H1 (cell line): Measurements from ENCODE around the gene APLP2. TPM values are rescaled to one million over a fixed set of nuclear protein-coding genes. Genes with fewer than 3 reads are reported as not detected.

Source experiments
- CTCF ChIA-PET: fragments of 300-600 bp; sonication (Branson Sonifier 250); formaldehyde crosslinking; loops from one replicate; lab custom pipeline; 2021; ENCODE audit not compliant: partially characterized antibody; lab: Charles Lee
- POLR2A ChIA-PET: fragments of 300-600 bp; sonication (Branson Sonifier 250); formaldehyde crosslinking; loops from one replicate; lab custom pipeline; 2021; ENCODE audit warnings: inconsistent platforms; ENCODE audit not compliant: partially characterized antibody; lab: Charles Lee
- DNase-seq, 2 experiments: peaks; one replicate each; pipeline versions ENCODE4 v3.0.0 to v3.0.0-alpha.2; 2010 to 2022; ENCODE audit warnings: low spot score in 2 of 2, low read depth in 1 of 2, mixed read lengths in 1 of 2
- FAIRE-seq: peaks from 2 replicates; lab custom pipeline; 2011; peaks lifted over from hg19 to GRCh38; lab: Jason Lieb, UNC
- H2AFZ ChIP-seq: 2 replicates; pipeline ENCODE4 v1.8.1; 2012; ENCODE audit warnings: low read length, inconsistent platforms
- H2AK5ac ChIP-seq: 2 replicates; pipeline ENCODE4 v1.6.1; 2013; ENCODE audit warnings: low read depth, low read length
- H2BK120ac ChIP-seq: replicated peaks from 2 replicates; pipeline ENCODE3; 2013; ENCODE audit warnings: low read depth, low read length, inconsistent platforms
- H2BK12ac ChIP-seq: 2 replicates; pipeline ENCODE4 v1.6.1; 2013; ENCODE audit warnings: low read depth, low read length
- H2BK15ac ChIP-seq: 2 replicates; pipeline ENCODE4 v1.6.1; 2013; ENCODE audit warnings: low read length
- H2BK20ac ChIP-seq: 2 replicates; pipeline ENCODE4 v1.6.1; 2013; ENCODE audit warnings: low read length
- H2BK5ac ChIP-seq: 2 replicates; pipeline ENCODE4 v1.6.1; 2013; ENCODE audit warnings: low read depth, low read length
- H3K14ac ChIP-seq: 2 replicates; pipeline ENCODE4 v1.6.1; 2013; ENCODE audit warnings: inconsistent platforms; ENCODE audit not compliant: insufficient read length
- H3K18ac ChIP-seq: 2 replicates; pipeline ENCODE4 v1.6.1; 2013; ENCODE audit warnings: low read length; ENCODE audit errors: extremely low read depth
- H3K23ac ChIP-seq: 2 replicates; pipeline ENCODE4 v1.6.1; 2013; ENCODE audit warnings: inconsistent platforms; ENCODE audit not compliant: insufficient read length
- H3K23me2 ChIP-seq: 2 replicates; pipeline ENCODE4 v1.6.1; 2013; ENCODE audit warnings: low read depth, low read length
- H3K27ac ChIP-seq: 2 replicates; pipeline ENCODE4 v1.6.1; 2011; ENCODE audit warnings: low read depth, low read length, inconsistent platforms
- H3K27me3 ChIP-seq, 4 experiments: replicated peaks in 1 of 4; 1 replicate in 1 of 4; 2 replicates in 3 of 4; pipeline versions ENCODE4 v1.6.1 to v1.8.1; 2011 to 2013; ENCODE audit warnings: low read length in 3 of 4, mild to moderate bottlenecking in 3 of 4, inconsistent platforms in 2 of 4, mixed read lengths in 2 of 4, moderate library complexity in 1 of 4; ENCODE audit not compliant: control insufficient read depth in 3 of 4, insufficient read depth in 3 of 4; ENCODE audit errors: extremely low read depth in 1 of 4
- H3K36me3 ChIP-seq, 4 experiments: 2 replicates each; pipeline versions ENCODE4 v1.6.1 to v1.8.1; 2011 to 2013; ENCODE audit warnings: mild to moderate bottlenecking in 4 of 4, low read length in 3 of 4, moderate library complexity in 2 of 4, control low read depth in 1 of 4, inconsistent platforms in 1 of 4; ENCODE audit not compliant: insufficient read depth in 4 of 4, control insufficient read depth in 2 of 4
- H3K4ac ChIP-seq: replicated peaks from 2 replicates; pipeline ENCODE3; 2013; ENCODE audit warnings: low read length, low read depth, mixed read lengths, inconsistent platforms; ENCODE audit not compliant: insufficient read length
- H3K4me1 ChIP-seq, 4 experiments: replicated peaks in 1 of 4; 1 replicate in 1 of 4; 2 replicates in 3 of 4; pipeline versions ENCODE4 v1.6.1 to v1.8.1; 2011 to 2013; ENCODE audit warnings: low read length in 3 of 4, inconsistent platforms in 2 of 4, mixed read lengths in 1 of 4; ENCODE audit not compliant: insufficient read depth in 4 of 4, control insufficient read depth in 3 of 4
- H3K4me2 ChIP-seq, 2 experiments: 2 replicates each; pipeline versions ENCODE4 v1.6.1 to v1.8.1; 2011 to 2013; ENCODE audit warnings: low read depth in 2 of 2, low read length in 2 of 2, control low read depth in 1 of 2, inconsistent platforms in 1 of 2, mild to moderate bottlenecking in 1 of 2; ENCODE audit not compliant: insufficient read depth in 1 of 2
- H3K4me3 ChIP-seq, 4 experiments: fragments of 200-600, 300-600 bp in 1 of 4; sonication (generic), shearing (Covaris generic), sonication (Bioruptor Twin) in 1 of 4; 2 replicates each; pipeline versions ENCODE4 v1.5.1 to v1.8.1; 2011 to 2016; ENCODE audit warnings: low read length in 4 of 4, low read depth in 3 of 4, control low read depth in 2 of 4, inconsistent platforms in 2 of 4, mild to moderate bottlenecking in 2 of 4, mixed read lengths in 1 of 4, moderate library complexity in 1 of 4; ENCODE audit not compliant: insufficient read depth in 2 of 4; ENCODE audit errors: extremely low read depth in 1 of 4
- H3K56ac ChIP-seq: replicated peaks from 2 replicates; pipeline ENCODE3; 2013; ENCODE audit warnings: low read depth, mild to moderate bottlenecking, mixed read lengths, low read length, inconsistent platforms; ENCODE audit not compliant: insufficient read length
- H3K79me1 ChIP-seq: 2 replicates; pipeline ENCODE4 v1.6.1; 2013; ENCODE audit warnings: low read depth, low read length, control low read depth
- H3K79me2 ChIP-seq, 2 experiments: 2 replicates each; pipeline versions ENCODE4 v1.6.1 to v1.8.1; 2012 to 2013; ENCODE audit warnings: low read length in 2 of 2, mild to moderate bottlenecking in 2 of 2, inconsistent platforms in 1 of 2; ENCODE audit not compliant: insufficient read depth in 2 of 2, control insufficient read depth in 1 of 2
- H3K9ac ChIP-seq, 4 experiments: replicated peaks in 1 of 4; 1 replicate in 1 of 4; 2 replicates in 3 of 4; pipeline versions ENCODE4 v1.6.1 to v1.8.1; 2011 to 2013; ENCODE audit warnings: low read depth in 3 of 4, low read length in 3 of 4, control low read depth in 2 of 4, mild to moderate bottlenecking in 2 of 4, moderate library complexity in 2 of 4, inconsistent platforms in 1 of 4; ENCODE audit errors: extremely low read depth in 1 of 4
- H3K9me3 ChIP-seq, 2 experiments: 2 replicates each; pipeline versions ENCODE4 v1.6.1 to v1.8.1; 2012 to 2013; ENCODE audit warnings: mild to moderate bottlenecking in 2 of 2, moderate library complexity in 2 of 2, control low read depth in 1 of 2, inconsistent platforms in 1 of 2, low read depth in 1 of 2, low read length in 1 of 2, mixed read lengths in 1 of 2; ENCODE audit not compliant: insufficient read depth in 2 of 2
- H4K20me1 ChIP-seq, 2 experiments: replicated peaks in 1 of 2; 2 replicates each; pipeline versions ENCODE3 to v1.8.1; 2011 to 2013; ENCODE audit warnings: inconsistent platforms in 2 of 2, low read length in 2 of 2, mild to moderate bottlenecking in 1 of 2; ENCODE audit not compliant: insufficient read depth in 2 of 2, control insufficient read depth in 1 of 2
- H4K5ac ChIP-seq: 2 replicates; pipeline ENCODE4 v1.6.1; 2013; ENCODE audit warnings: low read length, low read depth, mixed read lengths, inconsistent platforms; ENCODE audit not compliant: insufficient read length
- H4K8ac ChIP-seq: 2 replicates; pipeline ENCODE4 v1.8.0; 2013; ENCODE audit warnings: mild to moderate bottlenecking, moderate library complexity, low read length, inconsistent platforms; ENCODE audit not compliant: insufficient read depth; ENCODE audit errors: extremely low read depth
- H4K91ac ChIP-seq: replicated peaks from 2 replicates; pipeline ENCODE3; 2013; ENCODE audit warnings: low read length, mixed read lengths, inconsistent platforms; ENCODE audit not compliant: insufficient read length
- CEBPB ChIP-seq: IDR thresholded peaks from 2 replicates; pipeline ENCODE4 v1.6.1; 2012; ENCODE audit warnings: low read depth, low read length
- CHD1 ChIP-seq: IDR thresholded peaks from 2 replicates; pipeline ENCODE4 v1.6.1; 2012; ENCODE audit warnings: low read depth, low read length, improper control_type of control experiment
- EZH2 ChIP-seq: fragments of 200-600 bp; sonication (generic); IDR thresholded peaks from 2 replicates; pipeline ENCODE4 v1.7.1; 2012; ENCODE audit warnings: low read depth, mild to moderate bottlenecking, moderate library complexity, low read length, inconsistent platforms; ENCODE audit not compliant: severe bottlenecking
- GABPA ChIP-seq: IDR thresholded peaks from 2 replicates; pipeline ENCODE4 v1.6.1; 2011; ENCODE audit warnings: mild to moderate bottlenecking, low read length, moderate library complexity, borderline replicate concordance; ENCODE audit not compliant: insufficient read depth
- GTF2F1 ChIP-seq: IDR thresholded peaks from 2 replicates; pipeline ENCODE4 v1.6.1; 2012; ENCODE audit warnings: low read depth, low read length, improper control_type of control experiment, borderline replicate concordance
- KDM1A ChIP-seq: fragments of 200-600, 300-600 bp; sonication (generic); IDR thresholded peaks from 2 replicates; pipeline ENCODE4 v1.7.1; 2016; ENCODE audit warnings: mild to moderate bottlenecking, low read length, borderline replicate concordance
- MAFK ChIP-seq: IDR thresholded peaks from 2 replicates; pipeline ENCODE4 v1.6.1; 2012; ENCODE audit warnings: low read depth, mild to moderate bottlenecking, improper control_type of control experiment, low read length
- RFX5 ChIP-seq: IDR thresholded peaks from 2 replicates; pipeline ENCODE4 v1.6.1; 2011; ENCODE audit warnings: low read depth, low read length, improper control_type of control experiment, borderline replicate concordance
- RXRA ChIP-seq: IDR thresholded peaks from 2 replicates; pipeline ENCODE4 v1.6.1; 2011; ENCODE audit warnings: low read depth, mild to moderate bottlenecking, low read length, moderate library complexity; ENCODE audit not compliant: insufficient read depth
- SP2 ChIP-seq: IDR thresholded peaks from 2 replicates; pipeline ENCODE4 v1.6.1; 2012; ENCODE audit warnings: mild to moderate bottlenecking, low read length, inconsistent platforms
- YY1 ChIP-seq: IDR thresholded peaks from 2 replicates; pipeline ENCODE4 v1.6.1; 2011; ENCODE audit warnings: low read depth, mild to moderate bottlenecking, low read length
- polyA plus RNA-seq, 7 experiments: library from polyadenylated mRNA; depleted of rRNA in 3 of 7; stranded (reverse) in 5 of 7; unstranded in 2 of 7; fragments of >200 nt in 5 of 7; fragments of 200-250 nt in 2 of 7; gene quantifications; 1 replicate in 5 of 7; 2 replicates in 1 of 7; 4 replicates in 1 of 7; pipeline versions ENCODE4 v1.2.1 to v1.2.3, GENCODE V29; 2011 to 2013; ENCODE audit warnings: missing spikeins in 2 of 7, mixed read lengths in 2 of 7
- total RNA-seq: library from RNA; stranded (reverse); fragmentation: NEBNext Ultra II Directional; extraction: Animal tissue kit (Norgen Biotek cat#: 25700); gene quantifications from 2 replicates; pipeline ENCODE4 v1.2.1, GENCODE V29; 2021
- TF ChIP-seq, protein P1 (sequence below): IDR thresholded peaks from 2 replicates; pipeline ENCODE4 v1.6.1; 2011; ENCODE audit warnings: low read length, improper control_type of control experiment

The APLP2 gene
- total and polyA plus RNA-seq, 2 of the 8 experiments (the other 6 are each of a cell fraction or from before 2014, with no cell fraction given): 222 to 315 TPM

DNA sequence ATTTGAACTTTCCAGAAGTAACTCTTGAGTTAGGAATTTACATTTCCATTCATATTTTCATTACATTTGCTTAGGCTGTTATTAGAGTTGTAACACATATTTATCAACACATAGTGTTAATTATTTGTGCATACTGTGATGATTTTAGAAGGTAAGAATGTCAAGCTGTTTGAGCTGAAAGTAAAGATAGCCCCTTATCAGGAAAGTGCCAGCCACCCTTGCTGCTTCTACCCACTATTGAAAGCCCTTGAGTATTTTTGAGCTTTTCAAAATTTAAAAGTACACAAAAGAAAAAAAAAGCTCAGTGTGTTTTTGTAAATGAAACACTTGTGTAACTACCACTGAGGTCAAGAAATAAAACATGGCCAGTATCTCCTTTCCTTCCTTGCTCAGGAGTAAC, 8.0 kb downstream of the APLP2 start:
- no peak overlapping the region for H3K9ac ChIP-seq
- H2BK20ac ChIP-seq: no peak overlapping the region
- no peak overlapping the region for H2BK15ac ChIP-seq
- no peak overlapping the region for H4K5ac ChIP-seq
- ChIA-PET CTCF (interaction anchor here (0.9 to 1.4 kb wide), 4 partner anchors 37 to 85 kb away, joined by 3 to 7 read pairs (median 4); no protein-coding TSS in a partner anchor), POLR2A (interaction anchor here (1.6 kb wide), 1 partner anchor 75 kb away, joined by 6 read pairs; the partner anchor contains the start of gene PRDM10)
- no peak overlapping the region for H3K27ac ChIP-seq
- H3K79me1 ChIP-seq: no peaks in the 10 kb centered on the region; the same call in none of the 2 replicates
- no peak overlapping the region for H2BK120ac ChIP-seq
- no peak overlapping the region for H3K18ac ChIP-seq
- no peak overlapping the region for H2AFZ ChIP-seq
- H3K4me3 ChIP-seq: no peak overlapping the region
- FAIRE-seq (no peak), DNase-seq (no peak)
- H3K36me3 ChIP-seq: no peaks in the 10 kb centered on the region; a peak in 1 of 8 replicates
- no peaks in the 10 kb centered on the region for H3K27me3 ChIP-seq
- no peak overlapping the region for H2AK5ac ChIP-seq
- no peak overlapping the region for H4K91ac ChIP-seq
- no peaks in the 10 kb centered on the region for H3K9me3 ChIP-seq
- H2BK12ac ChIP-seq: no peak overlapping the region
- no peak overlapping the region for H3K4me2 ChIP-seq
- H3K4ac ChIP-seq: no peak overlapping the region
- no peak overlapping the region for H2BK5ac ChIP-seq
- peaks cover 0 to 4% (median 1%) of the 10 kb centered on the region in 4 experiments; a peak in 2 of 7 replicates for H3K4me1 ChIP-seq
- H4K8ac ChIP-seq: no peak overlapping the region
- no peak overlapping the region for H3K14ac ChIP-seq
- H3K23ac ChIP-seq: no peak overlapping the region
- peaks cover 20 to 96% of the 10 kb centered on the region in 2 experiments for H3K79me2 ChIP-seq
- peaks cover 3 to 7% of the 10 kb centered on the region in 2 experiments for H4K20me1 ChIP-seq
- H3K56ac ChIP-seq: no peak overlapping the region
- H3K23me2 ChIP-seq: no peaks in the 10 kb centered on the region
- no peak for TF ChIP-seq RXRA
- TF ChIP-seq KDM1A: no peak
- no peak for TF ChIP-seq GTF2F1
- TF ChIP-seq CEBPB: no peak
- TF ChIP-seq EZH2: no peak
- no peak for TF ChIP-seq CHD1
- TF ChIP-seq YY1: no peak
- TF ChIP-seq MAFK: no peak
- no peak for TF ChIP-seq SP2
- no peak for TF ChIP-seq RFX5
- TF ChIP-seq GABPA: no peak
- TF ChIP-seq, protein P1, sequence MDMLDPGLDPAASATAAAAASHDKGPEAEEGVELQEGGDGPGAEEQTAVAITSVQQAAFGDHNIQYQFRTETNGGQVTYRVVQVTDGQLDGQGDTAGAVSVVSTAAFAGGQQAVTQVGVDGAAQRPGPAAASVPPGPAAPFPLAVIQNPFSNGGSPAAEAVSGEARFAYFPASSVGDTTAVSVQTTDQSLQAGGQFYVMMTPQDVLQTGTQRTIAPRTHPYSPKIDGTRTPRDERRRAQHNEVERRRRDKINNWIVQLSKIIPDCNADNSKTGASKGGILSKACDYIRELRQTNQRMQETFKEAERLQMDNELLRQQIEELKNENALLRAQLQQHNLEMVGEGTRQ: no peak
